HG03097 (cell line): ENCODE results near the gene MSI2.

Experiments used
- ATAC-seq: cut with Tn5 transposase; IDR thresholded peaks from one replicate; pipeline ENCODE4 v1.9.1; 2021; ENCODE audit not compliant: unreplicated experiment, low FRiP score

MSI2 gene

GRCh38 chr17:57363580-57363979, 107.3 kb downstream of the MSI2 start:
- no peak for ATAC-seq

- no peak for ATAC-seq
Observed at GRCh38 chr17:57363998-57364643, 107.8 kb downstream of the MSI2 start.

- ATAC-seq: no peak
Observed at GRCh38 chr17:57365420-57365819, 109.1 kb downstream of the MSI2 start.

- ATAC-seq: no peak
Observed at GRCh38 chr17:57366177-57366557, 109.8 kb downstream of the MSI2 start.

GRCh38 chr17:57366558-57367351, 110.4 kb downstream of the MSI2 start:
- no peak for ATAC-seq

GRCh38 chr17:57368637-57369336, 112.5 kb downstream of the MSI2 start:
- no peak for ATAC-seq

GRCh38 chr17:57369509-57369945, 113.2 kb downstream of the MSI2 start:
- ATAC-seq: no peak

GRCh38 chr17:57370037-57370581, 113.8 kb downstream of the MSI2 start:
- ATAC-seq: peak; percentile 58

- peak; percentile 5 for ATAC-seq
Observed at GRCh38 chr17:57370619-57371018, 114.3 kb downstream of the MSI2 start.

- no peak for ATAC-seq
Observed at GRCh38 chr17:57372156-57372555, 115.8 kb downstream of the MSI2 start.

GRCh38 chr17:57373048-57373447, 116.7 kb downstream of the MSI2 start:
- no peak for ATAC-seq

GRCh38 chr17:57373756-57374155, 117.4 kb downstream of the MSI2 start:
- no peak for ATAC-seq

GRCh38 chr17:57375040-57375769, 118.9 kb downstream of the MSI2 start:
- no peak for ATAC-seq

- ATAC-seq: no peak
Observed at GRCh38 chr17:57375770-57376225, 119.5 kb downstream of the MSI2 start.

- no peak for ATAC-seq
Observed at GRCh38 chr17:57377094-57377493, 120.8 kb downstream of the MSI2 start.

GRCh38 chr17:57379237-57379894, 123.0 kb downstream of the MSI2 start:
- ATAC-seq: no peak

- no peak for ATAC-seq
Observed at GRCh38 chr17:57379895-57380434, 123.6 kb downstream of the MSI2 start.

- no peak for ATAC-seq
Observed at GRCh38 chr17:57381498-57381897, 125.2 kb downstream of the MSI2 start.

- ATAC-seq: no peak
Observed at GRCh38 chr17:57384219-57384618, 127.9 kb downstream of the MSI2 start.

- ATAC-seq: no peak
Observed at GRCh38 chr17:57385975-57386374, 129.7 kb downstream of the MSI2 start.
